Right lobe of liver (tissue), 6 donors: ENCODE data around the gene UTP14A. TPM values are rescaled to one million over a fixed set of nuclear protein-coding genes. Genes with fewer than 3 reads are reported as not detected.
A peak's percentile ranks its signal among the peaks of the same experiment; 100 is the strongest.

Source experiments
- ATAC-seq, 4 donors: fragments of 200-7000 bp; cut with Tn5 transposase; one replicate each; pipeline ENCODE4 v1.9.1; 2020; ENCODE audit warnings: mild to moderate bottlenecking in 4 of 4, moderate library complexity in 4 of 4
- DNase-seq, 3 donors: peaks; one replicate each; pipeline ENCODE4 v3.0.0-alpha.2; 2020
- H3K27ac ChIP-seq, 3 donors: fragments of 200-600 bp; one replicate each; pipeline ENCODE4 v1.8.0; 2022
- H3K27me3 ChIP-seq, 2 donors: fragments of 200-600 bp; one replicate each; pipeline ENCODE4 v1.8.0; 2022
- H3K36me3 ChIP-seq, 4 donors: fragments of 200-600 bp; sonication (generic) in 1 of 4; one replicate each; pipeline versions ENCODE4 v1.5.1 to v1.8.0; 2017 to 2022; ENCODE audit warnings: control low read depth in 1 of 4
- H3K4me1 ChIP-seq, 4 donors: fragments of 200-600 bp; sonication (generic) in 1 of 4; one replicate each; pipeline versions ENCODE4 v1.5.1 to v1.8.0; 2017 to 2022; ENCODE audit warnings: control low read depth in 1 of 4
- H3K4me3 ChIP-seq, 3 donors: fragments of 200-600 bp; one replicate each; pipeline ENCODE4 v1.8.0; 2022
- H3K9me3 ChIP-seq, 4 donors: fragments of 200-600 bp; sonication (generic) in 1 of 4; one replicate each; pipeline versions ENCODE4 v1.5.1 to v1.8.0; 2017 to 2022; ENCODE audit warnings: control low read depth in 1 of 4
- POLR2A ChIP-seq: fragments of 450-650 bp; IDR thresholded peaks from one replicate; pipeline ENCODE4 v1.6.1; 2017; ENCODE audit warnings: antibody characterized with exemption, mild to moderate bottlenecking
- WGBS: methylation state at CpG from one replicate; pipeline ENCODE4 v1.1.6; 2018; ENCODE audit warnings: low coverage, low lambda C conversion rate; ENCODE audit not compliant: insufficient coverage; ENCODE audit errors: missing lambda C conversion rate; 5-methylcytosine and 5-hydroxymethylcytosine counted together
- intact Hi-C, 2 donors: fragments of 100-400 bp; cut with DNase I; formaldehyde crosslinking; loops; one replicate each; pipeline versions ENCODE4 v1.11.2 to v1.14.1; 2022
- total RNA-seq, 6 experiments: library from RNA; depleted of rRNA in 2 of 6; stranded (reverse); fragments of >200 nt in 2 of 6; fragmentation: NEBNext Ultra II Directional in 3 of 6; extraction: Animal tissue kit (Norgen Biotek cat#: 25700) in 3 of 6; gene quantifications; one replicate each; pipeline versions ENCODE4 v1.1.0 to v1.2.4, GENCODE V29; 2016 to 2023
- TF ChIP-seq, protein P1 (sequence below), 4 donors: fragments of 200-600 bp in 3 of 4; fragments of 450-650 bp in 1 of 4; IDR thresholded peaks; one replicate each; pipeline versions ENCODE4 v1.5.1 to v1.8.0; 2016 to 2022; ENCODE audit warnings: antibody characterized with exemption in 4 of 4, mild to moderate bottlenecking in 2 of 4
- donor health status: DM: no; HTN: yes; CAD: no.
- donor health status: DM: no; HTN: no; CAD: no.
- donor health status: DM: no; HTN: no; CAD: no.
- donor health status: DM: no; HTN: yes; CAD: no.
- donor health status: DM: no; HTN: yes; CAD: no.

Gene UTP14A
- total RNA-seq, 6 experiments from 2014 or later, result 4.2 to 10.6 (median 6.6) TPM

DNA sequence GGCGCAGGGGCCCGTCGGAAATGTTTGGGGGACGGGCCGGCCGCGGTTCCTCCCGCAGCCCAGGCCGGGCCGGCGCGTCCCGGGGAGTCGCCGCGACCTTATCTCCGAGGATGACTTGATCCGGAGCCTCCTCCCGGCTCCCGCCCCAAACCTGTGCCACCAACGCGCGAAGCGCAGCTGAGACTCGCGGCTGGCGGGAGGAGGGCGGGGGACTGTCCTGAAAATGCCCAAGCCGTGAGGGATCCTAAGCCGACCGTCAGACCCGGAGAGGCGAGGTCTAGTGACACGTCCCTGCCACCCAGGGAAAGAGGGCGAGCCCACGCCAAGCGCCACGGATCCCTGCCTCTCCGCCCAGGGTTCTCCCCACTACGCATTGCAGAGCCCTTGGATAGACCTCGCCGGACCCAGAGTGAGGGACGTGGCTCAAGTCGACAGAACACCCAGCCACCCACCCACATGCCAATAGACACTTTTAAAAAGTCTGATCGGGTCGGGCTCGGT lies 26.9 kb downstream of the UTP14A start:
- H3K4me3 ChIP-seq, result peak overlapping the region; percentile 16 to 52 (median 21)
- WGBS, result 26% methylated on average over 7 of the region's 47 CpGs
- H3K4me1 ChIP-seq, result no peaks in the 10 kb centered on the region
- H3K36me3 ChIP-seq, result no peaks in the 10 kb centered on the region
- peak; percentile 41 to 62 (median 48) for DNase-seq
- no peaks in the 10 kb centered on the region for H3K27me3 ChIP-seq
- TF ChIP-seq, protein P1, sequence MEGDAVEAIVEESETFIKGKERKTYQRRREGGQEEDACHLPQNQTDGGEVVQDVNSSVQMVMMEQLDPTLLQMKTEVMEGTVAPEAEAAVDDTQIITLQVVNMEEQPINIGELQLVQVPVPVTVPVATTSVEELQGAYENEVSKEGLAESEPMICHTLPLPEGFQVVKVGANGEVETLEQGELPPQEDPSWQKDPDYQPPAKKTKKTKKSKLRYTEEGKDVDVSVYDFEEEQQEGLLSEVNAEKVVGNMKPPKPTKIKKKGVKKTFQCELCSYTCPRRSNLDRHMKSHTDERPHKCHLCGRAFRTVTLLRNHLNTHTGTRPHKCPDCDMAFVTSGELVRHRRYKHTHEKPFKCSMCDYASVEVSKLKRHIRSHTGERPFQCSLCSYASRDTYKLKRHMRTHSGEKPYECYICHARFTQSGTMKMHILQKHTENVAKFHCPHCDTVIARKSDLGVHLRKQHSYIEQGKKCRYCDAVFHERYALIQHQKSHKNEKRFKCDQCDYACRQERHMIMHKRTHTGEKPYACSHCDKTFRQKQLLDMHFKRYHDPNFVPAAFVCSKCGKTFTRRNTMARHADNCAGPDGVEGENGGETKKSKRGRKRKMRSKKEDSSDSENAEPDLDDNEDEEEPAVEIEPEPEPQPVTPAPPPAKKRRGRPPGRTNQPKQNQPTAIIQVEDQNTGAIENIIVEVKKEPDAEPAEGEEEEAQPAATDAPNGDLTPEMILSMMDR (IDR thresholded peaks at IDR 0.05), result no peak
- TF ChIP-seq POLR2A, result no peak
- no peak for ATAC-seq
- H3K9me3 ChIP-seq, result no peaks in the 10 kb centered on the region
- no peak overlapping the region for H3K27ac ChIP-seq
- intact Hi-C loops, result no loop called here

GRCh38 chrX:129933700-129934099 lies 27.7 kb downstream of the UTP14A start:
- H3K4me3 ChIP-seq, result no peak overlapping the region
- no peaks in the 10 kb centered on the region for H3K27me3 ChIP-seq
- intact Hi-C loops, result no loop called here
- DNase-seq, result no peak
- H3K9me3 ChIP-seq, result no peaks in the 10 kb centered on the region
- no peaks in the 10 kb centered on the region for H3K4me1 ChIP-seq
- no peaks in the 10 kb centered on the region for H3K36me3 ChIP-seq
- ATAC-seq, result no peak
- WGBS, result 48% methylated on average over 5 of the region's 7 CpGs
- no peak for TF ChIP-seq POLR2A
- TF ChIP-seq, protein P1 (IDR thresholded peaks at IDR 0.05), result no peak
- no peak overlapping the region for H3K27ac ChIP-seq

DNA sequence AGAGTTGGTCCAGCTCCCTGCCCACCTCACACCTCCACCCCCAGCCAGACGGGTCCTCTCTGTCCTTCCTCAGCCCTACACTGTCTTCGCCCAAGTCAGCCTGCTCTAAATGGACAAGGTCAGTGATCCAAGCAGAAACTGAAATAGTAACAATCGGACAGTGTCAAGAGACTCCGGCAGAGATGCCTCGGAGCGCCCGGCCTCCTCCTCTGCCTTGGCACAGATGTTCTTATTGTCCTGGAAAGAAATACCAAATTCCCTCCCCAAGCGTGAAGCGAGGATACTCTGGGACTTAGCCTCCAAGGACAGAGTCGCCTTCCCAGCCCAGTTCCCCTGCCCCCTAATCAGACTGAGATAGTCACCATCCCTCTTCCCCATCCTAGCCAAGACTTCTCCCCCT lies 28.5 kb downstream of the UTP14A start:
- no peak for ATAC-seq

GRCh38 chrX:129934952-129935351 lies 29.0 kb downstream of the UTP14A start:
- no peaks in the 10 kb centered on the region for H3K9me3 ChIP-seq
- H3K4me3 ChIP-seq, result no peak overlapping the region
- no peaks in the 10 kb centered on the region for H3K4me1 ChIP-seq
- ATAC-seq (no peak), DNase-seq (no peak)
- 52% methylated on average over 5 of the region's 5 CpGs for WGBS
- TF ChIP-seq, protein P1 (IDR thresholded peaks at IDR 0.05), result no peak
- TF ChIP-seq POLR2A, result no peak
- intact Hi-C loops, result no loop called here
- no peaks in the 10 kb centered on the region for H3K36me3 ChIP-seq
- H3K27me3 ChIP-seq, result no peaks in the 10 kb centered on the region
- no peak overlapping the region for H3K27ac ChIP-seq

More for the DNA sequence above, 28.5 kb downstream of the UTP14A start:
- Histone ChIP-seq H3K9me3 (no peaks in the 10 kb centered on the region), H3K27me3 (no peaks in the 10 kb centered on the region), H3K36me3 (no peaks in the 10 kb centered on the region), H3K4me1 (no peaks in the 10 kb centered on the region), H3K4me3 (no peak overlapping the region), H3K27ac (no peak overlapping the region)
- intact Hi-C loops, result no loop called here
- WGBS, result 56% methylated on average over 6 of the region's 10 CpGs
- no peak for TF ChIP-seq POLR2A
- TF ChIP-seq, protein P1 (IDR thresholded peaks at IDR 0.05), result no peak
- no peak for DNase-seq

DNA sequence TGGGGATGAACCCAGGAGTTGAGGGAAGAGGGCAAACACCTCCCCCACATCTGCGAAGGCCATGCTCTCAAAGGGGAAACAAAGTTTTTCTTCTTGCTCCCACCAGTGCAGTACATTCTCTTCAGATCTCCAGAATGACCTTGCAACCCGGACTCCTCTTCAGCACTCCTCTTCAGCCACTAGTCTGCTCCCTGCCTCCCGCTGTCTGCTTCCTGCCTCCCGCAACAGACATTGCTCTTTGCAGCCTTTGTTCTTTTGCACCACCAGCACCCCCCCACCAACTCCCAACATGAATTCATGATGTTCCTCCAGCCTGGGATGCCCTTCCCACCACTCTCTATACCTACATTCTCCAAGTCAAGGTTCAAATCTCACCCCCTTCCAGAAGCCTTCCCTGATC lies 32.1 kb downstream of the UTP14A start:
- H3K36me3 ChIP-seq, result no peaks in the 10 kb centered on the region
- no peak for ATAC-seq
- no peak for DNase-seq
- 37% methylated on average over 3 of the region's 4 CpGs for WGBS
- no peaks in the 10 kb centered on the region for H3K27me3 ChIP-seq
- no peak overlapping the region for H3K27ac ChIP-seq
- H3K4me1 ChIP-seq, result no peaks in the 10 kb centered on the region
- intact Hi-C loops, result no loop called here
- H3K9me3 ChIP-seq, result no peaks in the 10 kb centered on the region
- TF ChIP-seq POLR2A, result no peak
- TF ChIP-seq, protein P1 (IDR thresholded peaks at IDR 0.05), result no peak
- H3K4me3 ChIP-seq, result no peak overlapping the region
